HK-2 (cell line): Measurements from ENCODE around the gene ESYT1.

Experiments used
- DNase-seq: peaks from one replicate; pipeline ENCODE4 v3.0.0-alpha.2; 2018; ENCODE audit not compliant: unreplicated experiment

The ESYT1 gene, protein sequence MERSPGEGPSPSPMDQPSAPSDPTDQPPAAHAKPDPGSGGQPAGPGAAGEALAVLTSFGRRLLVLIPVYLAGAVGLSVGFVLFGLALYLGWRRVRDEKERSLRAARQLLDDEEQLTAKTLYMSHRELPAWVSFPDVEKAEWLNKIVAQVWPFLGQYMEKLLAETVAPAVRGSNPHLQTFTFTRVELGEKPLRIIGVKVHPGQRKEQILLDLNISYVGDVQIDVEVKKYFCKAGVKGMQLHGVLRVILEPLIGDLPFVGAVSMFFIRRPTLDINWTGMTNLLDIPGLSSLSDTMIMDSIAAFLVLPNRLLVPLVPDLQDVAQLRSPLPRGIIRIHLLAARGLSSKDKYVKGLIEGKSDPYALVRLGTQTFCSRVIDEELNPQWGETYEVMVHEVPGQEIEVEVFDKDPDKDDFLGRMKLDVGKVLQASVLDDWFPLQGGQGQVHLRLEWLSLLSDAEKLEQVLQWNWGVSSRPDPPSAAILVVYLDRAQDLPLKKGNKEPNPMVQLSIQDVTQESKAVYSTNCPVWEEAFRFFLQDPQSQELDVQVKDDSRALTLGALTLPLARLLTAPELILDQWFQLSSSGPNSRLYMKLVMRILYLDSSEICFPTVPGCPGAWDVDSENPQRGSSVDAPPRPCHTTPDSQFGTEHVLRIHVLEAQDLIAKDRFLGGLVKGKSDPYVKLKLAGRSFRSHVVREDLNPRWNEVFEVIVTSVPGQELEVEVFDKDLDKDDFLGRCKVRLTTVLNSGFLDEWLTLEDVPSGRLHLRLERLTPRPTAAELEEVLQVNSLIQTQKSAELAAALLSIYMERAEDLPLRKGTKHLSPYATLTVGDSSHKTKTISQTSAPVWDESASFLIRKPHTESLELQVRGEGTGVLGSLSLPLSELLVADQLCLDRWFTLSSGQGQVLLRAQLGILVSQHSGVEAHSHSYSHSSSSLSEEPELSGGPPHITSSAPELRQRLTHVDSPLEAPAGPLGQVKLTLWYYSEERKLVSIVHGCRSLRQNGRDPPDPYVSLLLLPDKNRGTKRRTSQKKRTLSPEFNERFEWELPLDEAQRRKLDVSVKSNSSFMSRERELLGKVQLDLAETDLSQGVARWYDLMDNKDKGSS

DNA sequence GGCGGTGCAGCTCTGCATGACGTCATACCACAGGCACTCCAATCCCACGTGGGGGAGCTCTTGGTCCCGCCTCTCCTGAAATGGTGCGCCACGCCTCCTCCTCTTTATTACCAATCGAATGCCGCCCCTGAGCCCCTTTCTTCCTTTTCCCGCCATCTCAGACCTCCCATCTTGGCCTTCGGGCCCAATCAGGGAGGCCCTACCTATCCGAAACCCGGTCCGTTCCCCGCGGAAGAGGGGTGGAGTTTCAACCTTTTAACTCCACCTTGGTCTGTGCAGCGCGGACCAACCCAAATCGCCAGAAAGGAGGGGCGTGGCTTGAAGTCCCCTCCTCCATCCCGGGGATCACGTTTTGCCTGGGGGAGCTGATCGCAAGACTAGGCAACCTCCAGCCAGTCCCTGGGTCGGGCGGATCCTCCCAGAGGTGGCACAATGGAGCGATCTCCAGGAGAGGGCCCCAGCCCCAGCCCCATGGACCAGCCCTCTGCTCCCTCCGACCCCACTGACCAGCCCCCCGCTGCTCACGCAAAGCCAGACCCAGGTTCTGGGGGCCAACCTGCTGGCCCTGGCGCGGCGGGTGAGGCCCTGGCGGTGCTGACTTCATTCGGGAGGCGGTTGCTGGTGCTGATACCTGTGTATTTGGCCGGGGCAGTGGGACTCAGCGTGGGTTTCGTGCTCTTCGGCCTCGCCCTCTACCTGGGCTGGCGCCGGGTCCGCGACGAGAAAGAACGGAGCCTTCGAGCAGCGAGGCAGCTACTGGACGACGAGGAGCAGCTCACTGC lies at the start of gene ESYT1:
TSS of gene ESYT1 (plus strand) at position 380 of the 782 bp plus-strand sequence. CDS start at position 433, 53 bp downstream.
- peak; percentile 99 for DNase-seq

GRCh38 chr12:56078427-56078826 lies 49.6 kb upstream of the ESYT1 start:
- DNase-seq: no peak

GRCh38 chr12:56078931-56079722 lies 48.9 kb upstream of the ESYT1 start:
- DNase-seq: peak; percentile 90

DNA sequence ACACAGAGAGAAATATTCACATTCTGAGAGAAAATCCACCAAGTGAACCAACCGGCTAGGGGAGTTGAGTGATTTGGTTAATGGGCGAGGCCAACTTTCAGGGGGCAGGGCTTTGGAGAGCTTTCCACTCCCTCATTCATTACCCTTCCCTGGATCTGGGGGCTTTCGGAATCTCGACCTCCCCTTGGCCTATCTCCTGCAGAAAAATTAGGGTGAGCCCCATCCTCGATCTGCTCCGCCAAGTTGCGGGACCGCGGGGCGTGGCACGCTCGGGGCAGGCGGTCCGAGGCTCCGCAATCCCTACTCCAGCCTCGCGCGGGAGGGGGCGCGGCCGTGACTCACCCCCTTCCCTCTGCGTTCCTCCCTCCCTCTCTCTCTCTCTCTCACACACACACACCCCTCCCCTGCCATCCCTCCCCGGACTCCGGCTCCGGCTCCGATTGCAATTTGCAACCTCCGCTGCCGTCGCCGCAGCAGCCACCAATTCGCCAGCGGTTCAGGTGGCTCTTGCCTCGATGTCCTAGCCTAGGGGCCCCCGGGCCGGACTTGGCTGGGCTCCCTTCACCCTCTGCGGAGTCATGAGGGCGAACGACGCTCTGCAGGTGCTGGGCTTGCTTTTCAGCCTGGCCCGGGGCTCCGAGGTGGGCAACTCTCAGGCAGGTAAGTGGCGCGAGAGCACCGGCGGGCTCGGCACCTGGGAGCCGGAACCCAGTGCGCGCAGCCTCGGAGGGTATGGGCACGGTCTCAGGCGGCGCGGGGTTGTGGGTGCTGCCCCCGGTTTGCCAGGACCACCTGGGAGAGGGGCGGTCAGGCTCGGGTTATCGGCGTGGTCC lies 48.1 kb upstream of the ESYT1 start, which contains the start of gene ERBB3:
TSS of gene ERBB3 (plus strand) at position 443 of the 833 bp plus-strand sequence. CDS start at position 579, 136 bp downstream.
- peak; percentile 84 for DNase-seq

- DNase-seq: no peak
These were observed 47.4 kb upstream of the ESYT1 start for GRCh38 chr12:56080556-56081138.

DNA sequence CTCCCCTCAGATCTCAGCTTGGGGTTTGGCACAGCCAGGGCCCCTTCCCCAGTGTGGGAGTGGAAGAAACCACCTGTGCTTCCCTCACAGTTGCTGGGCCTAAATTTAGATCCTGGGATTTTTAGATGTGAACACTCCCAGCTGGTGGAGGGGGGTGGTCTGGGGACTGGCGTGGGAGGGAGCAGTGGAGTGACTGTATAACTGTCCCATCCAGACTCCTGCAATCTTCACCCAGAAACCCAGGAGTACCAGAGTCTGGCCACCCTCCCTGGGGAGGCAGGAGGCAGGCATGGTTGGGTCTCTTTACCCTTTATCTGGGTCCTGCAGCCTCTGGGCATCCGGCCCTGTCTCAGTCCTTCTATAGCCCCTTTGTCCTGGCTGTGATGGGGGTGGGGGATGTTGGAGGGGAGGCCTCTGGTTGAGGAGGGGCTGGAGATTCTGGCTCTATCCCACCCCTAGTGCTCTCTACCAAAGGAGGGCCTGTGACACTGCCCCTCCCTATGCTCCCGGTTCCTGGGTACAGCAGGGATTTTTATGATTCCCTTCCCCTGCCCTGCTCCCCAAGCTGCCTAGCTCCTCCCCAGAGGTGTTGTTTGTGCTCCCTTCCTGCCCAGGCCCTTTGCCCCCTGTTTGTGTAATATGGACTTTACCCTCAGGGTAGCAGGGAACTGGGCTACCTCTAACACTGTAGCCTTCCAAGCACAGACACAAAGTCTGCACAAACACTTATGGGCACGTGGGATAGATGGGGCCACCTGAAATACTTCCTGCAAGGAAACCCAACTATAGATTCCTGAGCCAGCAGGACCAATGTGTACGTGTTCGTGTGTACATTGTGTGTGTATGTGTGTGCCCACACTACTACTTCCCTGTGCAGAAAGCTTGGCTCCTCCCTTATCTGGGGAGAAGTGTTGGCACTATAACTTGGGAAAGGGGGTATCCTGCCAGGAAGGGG lies 46.4 kb upstream of the ESYT1 start:
- no peak for DNase-seq

GRCh38 chr12:56082382-56082781 lies 45.7 kb upstream of the ESYT1 start:
- no peak for DNase-seq

- no peak for DNase-seq
These were observed 45.1 kb upstream of the ESYT1 start for GRCh38 chr12:56082967-56083366.

DNA sequence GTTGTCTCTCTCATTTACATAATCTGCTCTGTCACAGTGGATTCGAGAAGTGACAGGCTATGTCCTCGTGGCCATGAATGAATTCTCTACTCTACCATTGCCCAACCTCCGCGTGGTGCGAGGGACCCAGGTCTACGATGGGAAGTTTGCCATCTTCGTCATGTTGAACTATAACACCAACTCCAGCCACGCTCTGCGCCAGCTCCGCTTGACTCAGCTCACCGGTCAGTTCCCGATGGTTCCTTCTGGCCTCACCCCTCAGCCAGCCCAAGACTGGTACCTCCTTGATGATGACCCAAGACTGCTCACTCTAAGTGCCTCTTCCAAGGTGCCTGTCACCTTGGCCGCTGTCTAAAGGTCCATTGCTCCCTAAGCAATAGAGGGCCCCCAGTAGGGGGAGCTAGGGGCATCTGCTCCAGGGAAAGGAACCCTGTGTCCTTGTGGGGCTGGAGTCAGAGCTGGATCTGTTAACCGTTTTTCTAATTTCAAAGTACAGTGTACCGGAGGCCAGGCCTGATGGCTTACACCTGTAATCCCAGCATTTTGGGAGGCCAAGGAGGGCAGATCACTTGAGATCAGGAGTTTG lies 43.0 kb upstream of the ESYT1 start:
- no peak for DNase-seq

DNA sequence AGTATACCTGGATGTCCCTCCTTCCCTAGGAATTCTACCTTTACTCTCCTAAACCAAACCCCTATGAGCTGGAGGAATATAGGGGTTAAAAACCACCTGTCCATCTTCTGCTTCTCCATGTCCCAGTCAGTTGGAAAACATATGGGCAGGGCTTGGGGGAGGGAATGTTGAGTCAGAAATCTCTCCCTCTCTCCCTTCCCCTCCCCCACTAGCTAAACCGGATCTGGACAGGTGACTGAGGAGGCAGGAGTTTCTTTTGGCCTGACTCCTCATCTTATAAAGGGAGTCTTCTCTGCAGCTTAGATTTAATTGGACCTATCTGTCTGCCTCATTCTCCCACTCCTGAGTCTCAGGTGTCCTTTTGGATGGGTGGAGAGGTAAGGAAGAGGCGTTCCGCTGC lies 42.0 kb upstream of the ESYT1 start:
- DNase-seq: no peak

DNA sequence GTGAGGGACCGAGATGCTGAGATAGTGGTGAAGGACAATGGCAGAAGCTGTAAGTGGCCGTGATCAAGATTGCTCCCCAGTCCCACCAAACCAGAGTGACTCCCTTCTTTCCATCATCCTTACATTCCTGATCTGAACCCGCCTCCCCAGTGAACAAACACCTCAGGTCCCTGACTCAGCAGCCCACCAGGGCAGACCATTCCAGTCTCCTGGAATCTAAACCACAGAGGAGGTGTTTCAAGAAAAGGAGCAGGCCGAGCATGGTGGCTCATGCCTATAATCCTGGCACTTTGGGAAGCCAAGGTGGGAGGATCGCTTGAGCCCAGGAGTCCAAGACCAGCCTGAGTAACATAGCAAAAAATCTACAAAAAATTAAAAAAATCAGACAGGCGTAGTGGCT lies 41.5 kb upstream of the ESYT1 start:
- DNase-seq: no peak

- DNase-seq: no peak
These were observed 40.8 kb upstream of the ESYT1 start for GRCh38 chr12:56087220-56087619.

- DNase-seq: no peak
These were observed 30.3 kb upstream of the ESYT1 start for GRCh38 chr12:56097738-56098137.

DNA sequence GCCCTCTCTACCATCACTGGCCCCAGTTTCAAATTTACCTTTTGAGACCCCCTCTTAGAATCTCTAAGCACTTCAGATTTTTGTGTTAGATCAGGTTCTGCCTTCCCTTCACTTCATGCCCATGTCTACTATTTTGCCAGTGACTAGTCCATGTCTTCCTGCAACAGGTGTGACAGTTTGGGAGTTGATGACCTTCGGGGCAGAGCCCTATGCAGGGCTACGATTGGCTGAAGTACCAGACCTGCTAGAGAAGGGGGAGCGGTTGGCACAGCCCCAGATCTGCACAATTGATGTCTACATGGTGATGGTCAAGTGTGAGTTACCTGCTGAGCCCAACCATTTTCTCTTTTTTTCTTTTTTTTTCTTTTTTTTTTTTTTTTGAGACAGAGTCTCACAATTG lies 29.5 kb upstream of the ESYT1 start:
- no peak for DNase-seq

GRCh38 chr12:56099787-56100186 lies 28.3 kb upstream of the ESYT1 start:
- DNase-seq: no peak

DNA sequence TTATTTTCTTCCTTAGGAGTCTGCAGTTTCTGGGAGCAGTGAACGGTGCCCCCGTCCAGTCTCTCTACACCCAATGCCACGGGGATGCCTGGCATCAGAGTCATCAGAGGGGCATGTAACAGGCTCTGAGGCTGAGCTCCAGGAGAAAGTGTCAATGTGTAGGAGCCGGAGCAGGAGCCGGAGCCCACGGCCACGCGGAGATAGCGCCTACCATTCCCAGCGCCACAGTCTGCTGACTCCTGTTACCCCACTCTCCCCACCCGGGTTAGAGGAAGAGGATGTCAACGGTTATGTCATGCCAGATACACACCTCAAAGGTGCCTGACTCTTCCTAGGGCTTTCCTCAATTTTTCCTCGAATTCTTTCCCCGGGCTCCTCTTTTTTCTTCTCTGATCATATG lies 27.0 kb upstream of the ESYT1 start:
- DNase-seq: no peak

DNA sequence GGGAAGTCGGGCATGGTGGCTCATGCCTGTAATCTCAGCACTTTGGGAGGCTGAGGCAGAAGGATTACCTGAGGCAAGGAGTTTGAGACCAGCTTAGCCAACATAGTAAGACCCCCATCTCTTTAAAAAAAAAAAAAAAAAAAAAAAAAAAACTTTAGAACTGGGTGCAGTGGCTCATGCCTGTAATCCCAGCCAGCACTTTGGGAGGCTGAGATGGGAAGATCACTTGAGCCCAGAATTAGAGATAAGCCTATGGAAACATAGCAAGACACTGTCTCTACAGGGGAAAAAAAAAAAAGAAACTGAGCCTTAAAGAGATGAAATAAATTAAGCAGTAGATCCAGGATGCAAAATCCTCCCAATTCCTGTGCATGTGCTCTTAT lies 25.4 kb upstream of the ESYT1 start:
- DNase-seq: no peak
